Stomach (tissue), 9 donors: ENCODE results near the gene NANS. TPM values are rescaled to one million over a fixed set of nuclear protein-coding genes. Genes with fewer than 3 reads are reported as not detected.

ENCODE experiments used
- DNase-seq, 2 donors: peaks; one replicate each; pipeline versions ENCODE4 v3.0.0 to v3.0.0-alpha.2; 2013 to 2019
- H3K27ac ChIP-seq, 5 donors: fragments of 200-600 bp in 4 of 5; sonication (generic) in 4 of 5; one replicate each; pipeline ENCODE4 v1.5.1; 2013 to 2019; ENCODE audit warnings: mild to moderate bottlenecking in 1 of 5, moderate library complexity in 1 of 5
- H3K27me3 ChIP-seq, 3 donors: fragments of 200-600 bp; sonication (generic); one replicate each; pipeline ENCODE4 v1.5.1; 2017 to 2019; ENCODE audit warnings: mixed run types in 1 of 3
- H3K36me3 ChIP-seq, 4 donors: fragments of 200-600 bp; sonication (generic); 1 replicate in 3 of 4; 2 replicates in 1 of 4; pipeline ENCODE4 v1.5.1; 2016 to 2019
- H3K4me1 ChIP-seq, 4 donors: fragments of 200-600 bp; sonication (generic); one replicate each; pipeline ENCODE4 v1.5.1; 2016 to 2019
- H3K4me3 ChIP-seq, 4 donors: fragments of 200-600 bp; sonication (generic) in 3 of 4; one replicate each; pipeline ENCODE4 v1.5.1; 2016 to 2019; ENCODE audit warnings: mild to moderate bottlenecking in 1 of 4
- H3K9me3 ChIP-seq, 4 donors: fragments of 200-600 bp; sonication (generic); one replicate each; pipeline ENCODE4 v1.5.1; 2016 to 2019
- CTCF ChIP-seq, 7 experiments: fragments of 450-650 bp in 4 of 7; fragments of 200-600 bp in 3 of 7; sonication (generic) in 3 of 7; IDR thresholded peaks; one replicate each; pipeline ENCODE4 v1.5.1; 2016 to 2019; ENCODE audit warnings: antibody characterized with exemption in 7 of 7, control low read depth in 2 of 7, mild to moderate bottlenecking in 1 of 7
- EP300 ChIP-seq: sonication (generic); formaldehyde crosslinking; IDR thresholded peaks from one replicate; pipeline ENCODE4 v1.6.1; 2017; ENCODE audit warnings: antibody characterized with exemption
- POLR2A ChIP-seq, 4 donors: fragments of 450-650 bp; IDR thresholded peaks; one replicate each; pipeline ENCODE4 v1.6.1; 2016; ENCODE audit warnings: antibody characterized with exemption in 4 of 4, control low read depth in 2 of 4, mild to moderate bottlenecking in 1 of 4, moderate library complexity in 1 of 4
- POLR2AphosphoS5 ChIP-seq, 3 donors: sonication (generic); formaldehyde crosslinking; IDR thresholded peaks; one replicate each; pipeline ENCODE4 v1.6.1; 2016; ENCODE audit warnings: antibody characterized with exemption in 3 of 3
- WGBS, 5 donors: extraction: QIAGEN DNeasy Blood & Tissue Kit in 3 of 5; methylation state at CpG; one replicate each; pipeline versions ENCODE4 v1.1.5 to v1.1.7; 2013 to 2018; 5-methylcytosine and 5-hydroxymethylcytosine counted together
- intact Hi-C: fragments of 100-400 bp; cut with DNase I; formaldehyde crosslinking; loops from one replicate; pipeline ENCODE4 v1.15.1; 2023; ENCODE audit warnings: low total_unique reads
- polyA plus RNA-seq, 3 donors: library from polyadenylated mRNA; stranded (reverse); fragments of 200-250 nt; gene quantifications; one replicate each; pipeline ENCODE4 v1.2.3, GENCODE V29; 2013
- total RNA-seq, 5 donors: library from RNA; depleted of rRNA; stranded (reverse); fragments of >200 nt; gene quantifications; one replicate each; pipeline versions ENCODE4 v1.1.0 to v1.2.3, GENCODE V29; 2014 to 2016
- donor health status: healthy with polysubstance abuse.
- donor health status: Bipolar disorder and iron deficiency.
- donor health status: healthy.

The NANS gene
- total and polyA plus RNA-seq, 8 donors, result 12.1 to 261 (median 92.1) TPM

- intact Hi-C loops, result no loop called here
- no peak overlapping the region for H3K27ac ChIP-seq
These were observed 35.9 kb upstream of the NANS start for GRCh38 chr9:98020476-98021145.

GRCh38 chr9:98021306-98022040 is 35.1 kb upstream of the NANS start:
- peaks cover 31 to 57% (median 57%) of the 10 kb centered on the region in 4 donors for H3K36me3 ChIP-seq
- intact Hi-C loops, result no loop called here
- H3K9me3 ChIP-seq, result no peaks in the 10 kb centered on the region
- H3K4me3 ChIP-seq, result no peak overlapping the region
- DNase-seq, result peak in 1 of 2 donors; percentile 17
- TF ChIP-seq EP300 (no peak), CTCF (IDR thresholded peaks at IDR 0.05) (no peak), POLR2AphosphoS5 (IDR thresholded peaks at IDR 0.05) (no peak), POLR2A (IDR thresholded peaks at IDR 0.05) (no peak)
- H3K27ac ChIP-seq, result no peak overlapping the region
- no peaks in the 10 kb centered on the region for H3K27me3 ChIP-seq
- WGBS, 5 donors, result 80 to 86% (median 85%) methylated on average over 7 to 8 of the region's 8 CpGs
- H3K4me1 ChIP-seq, result no peaks in the 10 kb centered on the region

More at GRCh38 chr9:98020476-98021145, 35.9 kb upstream of the NANS start:
- peak in 1 of 2 donors; percentile 17 for DNase-seq
- no peaks in the 10 kb centered on the region for H3K27me3 ChIP-seq
- H3K36me3 ChIP-seq, result peaks cover 37 to 66% (median 65%) of the 10 kb centered on the region in 4 donors
- H3K4me1 ChIP-seq, result no peaks in the 10 kb centered on the region
- no peaks in the 10 kb centered on the region for H3K9me3 ChIP-seq
- TF ChIP-seq CTCF (IDR thresholded peaks at IDR 0.05) (no peak), POLR2A (IDR thresholded peaks at IDR 0.05) (no peak), EP300 (no peak), POLR2AphosphoS5 (IDR thresholded peaks at IDR 0.05) (no peak)
- H3K4me3 ChIP-seq, result no peak overlapping the region
- WGBS, 5 donors, result 93 to 98% (median 94%) methylated on average over 7 to 8 of the region's 8 CpGs

GRCh38 chr9:98022447-98022846 is 34.1 kb upstream of the NANS start:
- 79 to 86% (median 83%) methylated on average over 8 of the region's 8 CpGs for WGBS, 5 donors
- peak in 1 of 2 donors; percentile 16 for DNase-seq
- H3K4me3 ChIP-seq, result no peak overlapping the region
- no peaks in the 10 kb centered on the region for H3K4me1 ChIP-seq
- no peak overlapping the region for H3K27ac ChIP-seq
- intact Hi-C loops, result no loop called here
- H3K9me3 ChIP-seq, result no peaks in the 10 kb centered on the region
- H3K27me3 ChIP-seq, result no peaks in the 10 kb centered on the region
- no peak for TF ChIP-seq POLR2A (IDR thresholded peaks at IDR 0.05)
- TF ChIP-seq EP300, result no peak
- no peak for TF ChIP-seq CTCF (IDR thresholded peaks at IDR 0.05)
- no peak for TF ChIP-seq POLR2AphosphoS5 (IDR thresholded peaks at IDR 0.05)
- H3K36me3 ChIP-seq, result peaks cover 23 to 48% (median 47%) of the 10 kb centered on the region in 4 donors

- no peaks in the 10 kb centered on the region for H3K27me3 ChIP-seq
- H3K9me3 ChIP-seq, result no peaks in the 10 kb centered on the region
- no peak for TF ChIP-seq CTCF (IDR thresholded peaks at IDR 0.05)
- no peak for TF ChIP-seq POLR2AphosphoS5 (IDR thresholded peaks at IDR 0.05)
- no peak for TF ChIP-seq POLR2A (IDR thresholded peaks at IDR 0.05)
- no peak for TF ChIP-seq EP300
- 91 to 96% (median 94%) methylated on average over 1 of the region's 1 CpG for WGBS, 5 donors
- peaks cover under 1 to 25% (median 25%) of the 10 kb centered on the region in 4 donors for H3K36me3 ChIP-seq
- no peak for DNase-seq
- H3K27ac ChIP-seq, result no peak overlapping the region
- no peaks in the 10 kb centered on the region for H3K4me1 ChIP-seq
- intact Hi-C loops, result no loop called here
- H3K4me3 ChIP-seq, result no peak overlapping the region
These were observed 31.8 kb upstream of the NANS start for GRCh38 chr9:98024702-98025101.
